Heart right ventricle (tissue), 16 donors: ENCODE measurements around the gene PATJ. TPM values are rescaled to one million over a fixed set of nuclear protein-coding genes. Genes with fewer than 3 reads are reported as not detected.

ENCODE experiments used
- ATAC-seq, 8 donors: fragments of 200-7000 bp; cut with Tn5 transposase; one replicate each; pipeline ENCODE4 v1.9.1; 2020; ENCODE audit warnings: mild to moderate bottlenecking in 8 of 8, moderate library complexity in 8 of 8, moderate number of reproducible peaks in 1 of 8
- DNase-seq, 2 donors: peaks; one replicate each; pipeline ENCODE4 v3.0.0-alpha.2; 2020
- H3K27ac ChIP-seq, 10 donors: fragments of 200-600 bp; sonication (generic) in 2 of 10; one replicate each; pipeline versions ENCODE4 v1.5.0 to v1.8.0; 2020 to 2022; ENCODE audit warnings: mild to moderate bottlenecking in 3 of 10
- H3K27me3 ChIP-seq, 7 donors: fragments of 200-600 bp; one replicate each; pipeline ENCODE4 v1.8.0; 2021 to 2022; ENCODE audit warnings: mild to moderate bottlenecking in 2 of 7
- H3K36me3 ChIP-seq, 9 donors: fragments of 200-600 bp; sonication (generic) in 1 of 9; one replicate each; pipeline versions ENCODE4 v1.5.0 to v1.8.0; 2020 to 2022; ENCODE audit warnings: mild to moderate bottlenecking in 2 of 9
- H3K4me1 ChIP-seq, 9 donors: fragments of 200-600 bp; sonication (generic) in 1 of 9; one replicate each; pipeline versions ENCODE4 v1.5.0 to v1.8.0; 2020 to 2022; ENCODE audit warnings: mild to moderate bottlenecking in 4 of 9
- H3K4me3 ChIP-seq, 10 donors: fragments of 200-600 bp; sonication (generic) in 2 of 10; one replicate each; pipeline versions ENCODE4 v1.5.0 to v1.8.0; 2020 to 2022; ENCODE audit warnings: mild to moderate bottlenecking in 7 of 10, moderate library complexity in 2 of 10
- H3K9me3 ChIP-seq, 11 donors: fragments of 200-600 bp in 10 of 11; sonication (generic) in 2 of 11; one replicate each; pipeline versions ENCODE4 v1.5.0 to v1.8.0; 2013 to 2022; ENCODE audit warnings: mild to moderate bottlenecking in 2 of 11, control low read depth in 1 of 11, moderate library complexity in 1 of 11
- CTCF ChIP-seq, 9 donors: fragments of 200-600 bp; sonication (generic) in 2 of 9; IDR thresholded peaks; one replicate each; pipeline versions ENCODE4 v1.5.0 to v1.8.0; 2021 to 2022; ENCODE audit warnings: antibody characterized with exemption in 9 of 9, mild to moderate bottlenecking in 5 of 9, moderate library complexity in 1 of 9
- WGBS, 2 donors: extraction: QIAGEN DNeasy Blood & Tissue Kit; methylation state at CpG; one replicate each; pipeline ENCODE4 v1.1.7; 2013; ENCODE audit warnings: inconsistent platforms in 1 of 2; 5-methylcytosine and 5-hydroxymethylcytosine counted together
- intact Hi-C, 10 donors: fragments of 100-400 bp; cut with DNase I; formaldehyde crosslinking; loops; one replicate each; pipeline versions ENCODE4 v1.11.1 to v1.14.2; 2022
- polyA plus RNA-seq, 2 donors: library from polyadenylated mRNA; stranded (reverse); fragments of 200-250 nt; gene quantifications; one replicate each; pipeline ENCODE4 v1.2.3, GENCODE V29; 2013
- total RNA-seq, 10 donors: library from RNA; stranded (reverse); fragmentation: NEBNext Ultra II Directional in 3 of 10; extraction: Animal tissue kit (Norgen Biotek cat#: 25700) in 3 of 10; gene quantifications; one replicate each; pipeline versions ENCODE4 v1.2.1 to v1.2.4, GENCODE V29; 2021 to 2023
- donor health status: Arrhythmogenic right ventricular cardiomyopathy.
- donor health status: ischemic (EF 13 %, LVEDD 7.1; RV severe dilation, severe dysfunction).
- donor health status: healthy with polysubstance abuse.
- donor health status: DM: no; HTN: yes; CAD: no.
- donor health status: DM: no; HTN: no; CAD: no.
- donor health status: ischemic (EF 25% LVEDD 6.9; RV normal size, moderate dysfunction).
- donor health status: ischemic (EF 25% LVEDD 5.7; RV mildly dilated, moderate dysfunction).
- donor health status: healthy.
- donor health status: DM: yes; HTN: yes; CAD: no.
- donor health status: Ischemic cardiomyopathy.
- donor health status: ischemic (EF 35%, LVEDD 5.7; RV mildly dilated, moderate dysfunction).
- donor health status: nonischemic (EF 11% LVEDD 7.7; RV severe dilation, severe dysfunction).
- donor health status: DM: yes; HTN: yes; CAD: no.
- donor health status: PGD.
- donor health status: ischemic (EF 29% LVEDD 5.4; RV normal size, mild dysfunction).
- donor health status: nonischemic (EF 23%, LVEDD 6.1; RV moderate dilation, normal function).

Gene PATJ
- total and polyA plus RNA-seq, 12 donors: 3.7 to 213 (median 119) TPM

DNA sequence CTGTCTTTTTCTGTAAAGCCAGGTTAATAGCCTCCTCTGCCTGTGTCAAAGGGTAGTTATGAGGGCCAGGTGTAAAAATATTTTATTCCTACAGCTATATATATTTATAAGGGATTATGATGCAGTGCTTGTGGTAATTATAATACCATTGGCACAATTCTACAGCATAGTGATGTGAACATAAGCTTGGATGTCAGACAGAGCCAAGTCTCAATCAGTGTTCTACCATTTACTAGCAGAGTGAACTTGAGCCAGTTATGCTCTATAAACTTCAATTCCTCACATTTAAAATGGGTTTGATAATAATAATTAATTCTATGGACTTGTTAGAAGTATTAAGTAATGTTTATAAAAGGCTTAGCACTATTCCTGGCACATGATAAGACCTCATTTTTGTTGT is 300.9 kb downstream of the PATJ start:
- no peak for TF ChIP-seq CTCF (IDR thresholded peaks at IDR 0.05)
- H3K9me3 ChIP-seq: no peaks in the 10 kb centered on the region
- intact Hi-C loops: no loop called here
- H3K27ac ChIP-seq: no peak overlapping the region
- no peaks in the 10 kb centered on the region for H3K27me3 ChIP-seq
- DNase-seq (no peak), ATAC-seq (no peak)
- no peak overlapping the region for H3K4me3 ChIP-seq
- H3K36me3 ChIP-seq: no peaks in the 10 kb centered on the region
- H3K4me1 ChIP-seq: peaks cover 0 to 14% (median 10%) of the 10 kb centered on the region in 9 donors

- DNase-seq (peak in 1 of 2 donors; percentile 15), ATAC-seq (peak; percentile 34 to 71 (median 64))
- intact Hi-C loops: no loop called here
- H3K27me3 ChIP-seq: no peaks in the 10 kb centered on the region
- WGBS, 2 donors: 11 to 24% methylated on average over 6 of the region's 6 CpGs
- peaks cover 0 to 14% (median 10%) of the 10 kb centered on the region in 9 donors for H3K4me1 ChIP-seq
- peak overlapping the region in 6 of 10 donors; percentile 20 to 53 (median 40) for H3K27ac ChIP-seq
- H3K36me3 ChIP-seq: peaks cover 0 to under 1% (median 0%) of the 10 kb centered on the region in 9 donors
- no peak overlapping the region for H3K4me3 ChIP-seq
- no peaks in the 10 kb centered on the region for H3K9me3 ChIP-seq
- no peak for TF ChIP-seq CTCF (IDR thresholded peaks at IDR 0.05)
Observed at GRCh38 chr1:62045574-62045973, 303.3 kb downstream of the PATJ start.

GRCh38 chr1:62046927-62047326 is 304.6 kb downstream of the PATJ start:
- peaks cover 0 to 14% (median 10%) of the 10 kb centered on the region in 9 donors for H3K4me1 ChIP-seq
- no peak for DNase-seq
- no peak overlapping the region for H3K4me3 ChIP-seq
- TF ChIP-seq CTCF (IDR thresholded peaks at IDR 0.05): no peak
- H3K36me3 ChIP-seq: peaks cover 0 to 14% (median 0%) of the 10 kb centered on the region in 9 donors
- no peaks in the 10 kb centered on the region for H3K27me3 ChIP-seq
- intact Hi-C loops: no loop called here
- WGBS, 2 donors: 97% methylated on average over 7 of the region's 7 CpGs
- ATAC-seq: no peak
- H3K27ac ChIP-seq: no peak overlapping the region
- no peaks in the 10 kb centered on the region for H3K9me3 ChIP-seq

DNA sequence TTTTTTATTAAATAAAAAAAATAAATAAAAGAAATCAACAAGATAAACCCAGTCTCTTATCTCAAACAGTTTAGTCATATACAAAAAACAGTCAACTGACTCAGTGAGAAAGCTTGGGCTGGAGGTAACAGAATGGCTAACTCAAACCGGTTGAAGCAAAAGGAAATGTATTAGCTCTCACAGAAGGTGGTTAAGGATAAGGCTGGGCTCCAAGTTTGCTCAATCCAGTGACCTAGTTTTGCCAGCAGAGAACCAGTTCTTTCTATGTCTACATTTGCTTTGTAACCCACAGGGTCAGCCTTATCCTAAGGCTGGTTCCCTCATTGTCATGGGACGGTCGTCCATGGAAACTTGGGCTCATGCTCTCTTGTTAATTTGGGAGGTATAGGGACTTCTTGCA is 307.9 kb downstream of the PATJ start:
- ATAC-seq: no peak
- 86 to 90% methylated on average over 3 of the region's 3 CpGs for WGBS, 2 donors

More for the DNA sequence above, 307.9 kb downstream of the PATJ start:
- intact Hi-C loops: loop anchor here in 1 of 10 donors (10.0 kb wide), 1 partner anchor 175 kb away; no protein-coding TSS in a partner anchor
- no peak for DNase-seq
- peak overlapping the region in 1 of 10 donors; percentile 1 for H3K27ac ChIP-seq
- no peaks in the 10 kb centered on the region for H3K9me3 ChIP-seq
- H3K4me1 ChIP-seq: peaks cover 0 to 19% (median 10%) of the 10 kb centered on the region in 9 donors
- no peak for TF ChIP-seq CTCF (IDR thresholded peaks at IDR 0.05)
- H3K27me3 ChIP-seq: no peaks in the 10 kb centered on the region
- no peak overlapping the region for H3K4me3 ChIP-seq
- peaks cover 0 to 26% (median 0%) of the 10 kb centered on the region in 9 donors for H3K36me3 ChIP-seq
